Measurements from ENCODE around the gene KLHDC4. TPM values are rescaled to one million over a fixed set of nuclear protein-coding genes. Genes with fewer than 3 reads are reported as not detected.
A peak's percentile ranks its signal among the peaks of the same experiment; 100 is the strongest.

KLHDC4 gene
- total and polyA plus RNA-seq, 2 donors from 2014 or later: 25.0 to 42.2 TPM

GRCh38 chr16:87680272-87680644, 85.5 kb downstream of the KLHDC4 start:
- Histone ChIP-seq H3K9me3 (ENCODE audit: control insufficient read depth in 2 of 3, insufficient read depth in 1 of 3, low read length in 3 of 3) (no peaks in the 10 kb centered on the region), H3K27ac (ENCODE audit: low read depth in 2 of 2, low read length in 2 of 2) (no peak overlapping the region), H3K27me3 (ENCODE audit: control insufficient read depth, insufficient read depth, low read length) (no peaks in the 10 kb centered on the region), H3K4me3 (ENCODE audit: low read length in 3 of 3) (no peak overlapping the region), H3K36me3 (ENCODE audit: control insufficient read depth in 2 of 3, insufficient read depth in 3 of 3, low read length in 3 of 3) (no peaks in the 10 kb centered on the region), H3K4me1 (ENCODE audit: control insufficient read depth in 2 of 3, insufficient read depth in 2 of 3, low read depth in 1 of 3, low read length in 3 of 3) (no peaks in the 10 kb centered on the region), H3K9ac (ENCODE audit: low read length in 3 of 3) (no peak overlapping the region)
- no peak for DNase-seq
- TF ChIP-seq CTCF (IDR thresholded peaks at IDR 0.05; ENCODE audit: borderline replicate concordance, extremely low read depth, insufficient read depth): no peak
- intact Hi-C loops (cut with DNase I): no loop called here
- FAIRE-seq: no peak

GRCh38 chr16:87679593-87680271, 86.1 kb downstream of the KLHDC4 start:
- Histone ChIP-seq H3K9me3 (ENCODE audit: control insufficient read depth in 2 of 3, insufficient read depth in 1 of 3, low read length in 3 of 3) (no peaks in the 10 kb centered on the region), H3K4me3 (ENCODE audit: low read length in 3 of 3) (no peak overlapping the region), H3K27ac (ENCODE audit: low read depth in 2 of 2, low read length in 2 of 2) (no peak overlapping the region), H3K27me3 (ENCODE audit: control insufficient read depth, insufficient read depth, low read length) (no peaks in the 10 kb centered on the region), H3K9ac (ENCODE audit: low read length in 3 of 3) (no peak overlapping the region), H3K36me3 (ENCODE audit: control insufficient read depth in 2 of 3, insufficient read depth in 3 of 3, low read length in 3 of 3) (no peaks in the 10 kb centered on the region), H3K4me1 (ENCODE audit: control insufficient read depth in 2 of 3, insufficient read depth in 2 of 3, low read depth in 1 of 3, low read length in 3 of 3) (no peaks in the 10 kb centered on the region)
- intact Hi-C loops (cut with DNase I): no loop called here
- no peak for DNase-seq
- no peak for FAIRE-seq
- TF ChIP-seq CTCF (IDR thresholded peaks at IDR 0.05; ENCODE audit: borderline replicate concordance, extremely low read depth, insufficient read depth): no peak

GRCh38 chr16:87678618-87679017, 87.2 kb downstream of the KLHDC4 start:
- intact Hi-C loops (cut with DNase I): no loop called here
- H3K4me3 ChIP-seq (ENCODE audit: low read length in 3 of 3): no peak overlapping the region
- no peaks in the 10 kb centered on the region for H3K36me3 ChIP-seq (ENCODE audit: control insufficient read depth in 2 of 3, insufficient read depth in 3 of 3, low read length in 3 of 3)
- no peak overlapping the region for H3K9ac ChIP-seq (ENCODE audit: low read length in 3 of 3)
- H3K4me1 ChIP-seq (ENCODE audit: control insufficient read depth in 2 of 3, insufficient read depth in 2 of 3, low read depth in 1 of 3, low read length in 3 of 3): no peaks in the 10 kb centered on the region
- no peaks in the 10 kb centered on the region for H3K9me3 ChIP-seq (ENCODE audit: control insufficient read depth in 2 of 3, insufficient read depth in 1 of 3, low read length in 3 of 3)
- FAIRE-seq (no peak), DNase-seq (peak in 2 of 5 donors; percentile 13 to 23)
- H3K27me3 ChIP-seq (ENCODE audit: control insufficient read depth, insufficient read depth, low read length): no peaks in the 10 kb centered on the region
- no peak overlapping the region for H3K27ac ChIP-seq (ENCODE audit: low read depth in 2 of 2, low read length in 2 of 2)
- no peak for TF ChIP-seq CTCF (IDR thresholded peaks at IDR 0.05; ENCODE audit: borderline replicate concordance, extremely low read depth, insufficient read depth)

DNA sequence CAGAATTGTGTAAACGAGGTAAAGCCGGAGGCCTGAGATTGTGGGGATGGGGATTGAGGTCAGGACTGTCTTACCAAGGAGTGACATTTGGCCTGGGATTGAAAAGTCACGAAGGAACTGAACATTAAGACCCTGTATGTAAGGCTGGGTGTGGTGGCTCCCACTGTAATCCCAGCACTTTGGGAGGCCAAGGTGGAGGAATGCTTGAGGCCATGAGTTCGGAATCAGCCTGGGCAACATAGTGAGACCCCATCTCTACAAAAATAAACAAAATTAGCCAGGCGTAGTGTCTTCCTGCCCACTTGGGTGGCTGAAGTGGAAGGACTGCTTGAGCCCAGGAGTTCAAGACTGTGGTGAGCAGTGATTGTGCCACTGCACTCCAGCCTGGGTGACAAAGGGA, 88.0 kb downstream of the KLHDC4 start:
- Histone ChIP-seq H3K4me1 (ENCODE audit: control insufficient read depth in 2 of 3, insufficient read depth in 2 of 3, low read depth in 1 of 3, low read length in 3 of 3) (no peaks in the 10 kb centered on the region), H3K9ac (ENCODE audit: low read length in 3 of 3) (no peak overlapping the region), H3K9me3 (ENCODE audit: control insufficient read depth in 2 of 3, insufficient read depth in 1 of 3, low read length in 3 of 3) (no peaks in the 10 kb centered on the region), H3K27ac (ENCODE audit: low read depth in 2 of 2, low read length in 2 of 2) (no peak overlapping the region), H3K36me3 (ENCODE audit: control insufficient read depth in 2 of 3, insufficient read depth in 3 of 3, low read length in 3 of 3) (no peaks in the 10 kb centered on the region), H3K4me3 (ENCODE audit: low read length in 3 of 3) (no peak overlapping the region), H3K27me3 (ENCODE audit: control insufficient read depth, insufficient read depth, low read length) (no peaks in the 10 kb centered on the region)
- no peak for DNase-seq
- intact Hi-C loops (cut with DNase I): no loop called here
- no peak for FAIRE-seq
- TF ChIP-seq CTCF (IDR thresholded peaks at IDR 0.05; ENCODE audit: borderline replicate concordance, extremely low read depth, insufficient read depth): no peak
